ENCODE results near the gene AGBL4.

The AGBL4 gene

DNA sequence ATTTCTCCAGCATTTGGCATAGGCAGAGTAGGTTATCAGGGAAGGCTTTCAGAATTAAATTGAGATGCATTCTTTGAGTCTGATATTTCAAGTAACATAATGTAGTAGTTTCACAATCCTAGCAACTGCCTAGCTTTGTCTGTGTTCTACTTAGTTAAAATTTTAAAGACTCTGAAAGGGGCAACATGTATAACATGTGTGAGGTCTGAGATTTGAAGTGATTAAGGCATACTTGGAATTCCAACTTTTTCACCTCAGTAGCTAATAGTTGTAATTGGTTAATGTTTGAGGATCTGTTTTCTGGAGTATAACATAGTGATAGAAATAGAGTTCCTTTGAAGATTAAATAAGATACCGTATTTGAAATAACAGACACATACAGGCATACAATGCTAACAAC, 911.8 kb downstream of the AGBL4 start:
- H3K4me3 ChIP-seq (ENCODE audit: low read length), result no peak overlapping the region
- TF ChIP-seq, protein P1, sequence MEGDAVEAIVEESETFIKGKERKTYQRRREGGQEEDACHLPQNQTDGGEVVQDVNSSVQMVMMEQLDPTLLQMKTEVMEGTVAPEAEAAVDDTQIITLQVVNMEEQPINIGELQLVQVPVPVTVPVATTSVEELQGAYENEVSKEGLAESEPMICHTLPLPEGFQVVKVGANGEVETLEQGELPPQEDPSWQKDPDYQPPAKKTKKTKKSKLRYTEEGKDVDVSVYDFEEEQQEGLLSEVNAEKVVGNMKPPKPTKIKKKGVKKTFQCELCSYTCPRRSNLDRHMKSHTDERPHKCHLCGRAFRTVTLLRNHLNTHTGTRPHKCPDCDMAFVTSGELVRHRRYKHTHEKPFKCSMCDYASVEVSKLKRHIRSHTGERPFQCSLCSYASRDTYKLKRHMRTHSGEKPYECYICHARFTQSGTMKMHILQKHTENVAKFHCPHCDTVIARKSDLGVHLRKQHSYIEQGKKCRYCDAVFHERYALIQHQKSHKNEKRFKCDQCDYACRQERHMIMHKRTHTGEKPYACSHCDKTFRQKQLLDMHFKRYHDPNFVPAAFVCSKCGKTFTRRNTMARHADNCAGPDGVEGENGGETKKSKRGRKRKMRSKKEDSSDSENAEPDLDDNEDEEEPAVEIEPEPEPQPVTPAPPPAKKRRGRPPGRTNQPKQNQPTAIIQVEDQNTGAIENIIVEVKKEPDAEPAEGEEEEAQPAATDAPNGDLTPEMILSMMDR (conservative IDR thresholded peaks at IDR 0.05; ENCODE audit: low read length), result no peak
- DNase-seq (ENCODE audit: low read depth), result no peak

DNA sequence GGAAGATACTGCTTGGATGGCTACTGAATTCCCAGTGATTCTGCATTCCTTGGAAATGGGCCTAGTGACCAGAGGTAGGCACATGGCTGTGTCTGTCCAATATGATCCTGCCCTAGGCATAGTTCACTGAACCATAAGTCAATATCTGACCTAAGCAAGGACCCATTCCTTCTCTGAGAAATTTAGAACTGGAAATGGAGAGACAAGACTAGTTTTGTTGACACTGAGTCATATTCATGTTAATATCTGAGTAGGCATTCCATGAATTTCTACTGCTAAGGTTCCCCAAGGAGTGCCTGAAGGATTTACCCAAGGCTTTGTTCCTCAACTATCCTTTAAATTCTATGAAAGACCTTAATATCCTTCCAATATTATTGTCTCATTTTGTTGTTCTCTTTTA, 917.3 kb downstream of the AGBL4 start:
- TF ChIP-seq, protein P1 (conservative IDR thresholded peaks at IDR 0.05; ENCODE audit: low read length), result no peak
- H3K4me3 ChIP-seq (ENCODE audit: low read length), result no peak overlapping the region
- peak; percentile 36 for DNase-seq (ENCODE audit: low read depth)

DNA sequence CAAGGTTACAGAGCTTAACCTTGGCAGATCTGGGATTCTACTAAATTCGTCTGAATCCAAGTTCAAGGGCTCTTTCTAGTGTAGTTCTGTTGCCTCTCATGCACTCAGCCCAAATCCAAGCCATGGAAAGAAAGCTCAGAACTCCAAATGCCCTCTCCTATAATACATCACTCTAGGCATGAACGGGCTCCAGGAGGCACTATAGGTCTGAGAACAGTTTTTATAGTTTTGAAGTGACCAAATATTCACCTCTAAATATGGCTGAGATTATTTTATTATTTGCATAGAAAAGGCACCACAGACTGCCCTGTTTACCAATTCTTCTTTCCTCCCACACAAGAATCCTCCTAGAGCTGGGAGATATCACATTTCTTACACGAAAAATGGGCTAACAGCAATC, 919.2 kb downstream of the AGBL4 start:
- DNase-seq (ENCODE audit: low read depth), result no peak
- TF ChIP-seq, protein P1 (conservative IDR thresholded peaks at IDR 0.05; ENCODE audit: low read length), result no peak
- no peak overlapping the region for H3K4me3 ChIP-seq (ENCODE audit: low read length)

DNA sequence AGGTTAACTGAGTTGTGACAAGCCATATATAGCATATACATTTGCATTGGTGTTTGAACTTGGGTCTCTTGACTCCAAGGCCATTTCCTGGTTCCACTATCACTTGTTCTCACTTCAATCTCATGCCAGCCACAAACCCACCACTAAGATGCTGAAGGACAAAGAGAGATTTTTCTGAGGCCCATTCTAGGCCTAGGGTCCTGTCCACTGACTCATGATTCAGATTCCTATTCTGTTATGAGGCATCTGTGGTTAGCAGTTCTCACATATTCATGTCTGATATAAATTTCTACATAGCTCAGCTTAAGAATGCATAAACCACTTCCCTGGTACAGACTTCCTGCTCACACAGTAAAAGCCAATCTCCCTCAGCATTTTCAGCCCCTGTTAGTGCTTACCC, 921.0 kb downstream of the AGBL4 start:
- peak; percentile 94 for DNase-seq (ENCODE audit: low read depth)
- TF ChIP-seq, protein P1 (conservative IDR thresholded peaks at IDR 0.05; ENCODE audit: low read length), result no peak
- H3K4me3 ChIP-seq (ENCODE audit: low read length), result no peak overlapping the region

DNA sequence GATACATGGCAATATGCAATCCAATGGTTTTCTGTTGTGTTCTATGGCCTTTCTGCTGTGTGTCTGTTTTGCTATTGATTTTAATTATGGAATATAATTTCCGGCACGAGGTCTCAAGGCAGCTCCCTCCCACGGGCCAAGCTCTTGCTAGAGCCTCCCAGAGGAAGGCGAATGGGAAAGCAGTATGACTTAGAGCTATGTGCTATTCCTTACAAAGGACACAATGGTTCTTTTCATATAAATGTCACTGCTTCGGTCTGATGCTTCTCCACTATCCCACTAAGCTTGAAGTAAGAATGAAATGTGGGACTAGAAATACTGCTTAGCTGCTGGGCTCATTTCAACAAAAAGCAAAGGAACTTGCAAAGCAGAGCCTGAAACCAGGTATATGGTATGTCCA, 924.9 kb downstream of the AGBL4 start:
- no peak overlapping the region for H3K4me3 ChIP-seq (ENCODE audit: low read length)
- TF ChIP-seq, protein P1 (conservative IDR thresholded peaks at IDR 0.05; ENCODE audit: low read length), result no peak
- no peak for DNase-seq (ENCODE audit: low read depth)

DNA sequence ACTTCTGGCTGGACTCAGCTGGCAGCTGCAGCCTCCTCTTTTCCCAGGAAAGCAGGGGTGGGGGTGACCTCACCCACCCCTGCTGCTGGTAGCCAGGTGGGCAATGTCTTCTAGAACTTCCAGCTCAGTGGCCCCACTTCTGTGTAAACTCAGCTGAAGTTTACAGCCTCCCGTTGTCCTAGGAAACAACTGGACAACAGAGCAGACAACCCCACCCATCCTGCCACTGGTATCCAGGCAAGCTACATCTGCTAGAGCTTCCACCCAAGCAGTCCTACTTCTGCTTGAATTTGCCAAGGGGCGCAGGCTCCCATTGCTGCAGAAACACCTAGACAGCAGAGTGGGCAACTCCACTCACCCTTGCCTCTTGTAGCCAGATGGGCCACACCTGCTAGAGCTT, 937.4 kb downstream of the AGBL4 start:
- no peak for DNase-seq (ENCODE audit: low read depth)
- TF ChIP-seq, protein P1 (conservative IDR thresholded peaks at IDR 0.05; ENCODE audit: low read length), result no peak

DNA sequence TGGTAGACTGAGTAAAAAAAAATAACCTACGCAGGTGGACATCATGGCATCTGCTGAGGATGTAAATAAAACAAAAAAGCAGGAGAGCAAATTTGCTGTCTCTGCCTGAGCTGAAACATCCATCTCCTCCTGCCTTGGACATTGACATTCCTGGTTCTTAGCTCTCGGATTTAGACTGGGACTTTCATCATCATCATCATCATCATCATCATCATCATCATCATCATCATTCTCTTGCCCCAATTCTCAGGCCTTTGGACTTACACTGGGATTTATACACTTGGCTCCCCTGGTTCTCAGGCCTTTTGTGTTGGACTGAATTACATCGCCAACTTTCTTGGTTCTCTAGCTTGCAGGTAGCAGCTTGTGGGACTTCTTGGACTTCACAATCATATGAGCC, 938.7 kb downstream of the AGBL4 start:
- no peak for DNase-seq (ENCODE audit: low read depth)
- TF ChIP-seq, protein P1 (conservative IDR thresholded peaks at IDR 0.05; ENCODE audit: low read length), result no peak
- H3K4me3 ChIP-seq (ENCODE audit: low read length), result no peak overlapping the region

More for the DNA sequence above, 937.4 kb downstream of the AGBL4 start:
- H3K4me3 ChIP-seq (ENCODE audit: low read length), result no peak overlapping the region
